ENCODE measurements around the gene SLC12A6.
A peak's percentile ranks its signal among the peaks of the same experiment; 100 is the strongest.

The SLC12A6 gene

DNA sequence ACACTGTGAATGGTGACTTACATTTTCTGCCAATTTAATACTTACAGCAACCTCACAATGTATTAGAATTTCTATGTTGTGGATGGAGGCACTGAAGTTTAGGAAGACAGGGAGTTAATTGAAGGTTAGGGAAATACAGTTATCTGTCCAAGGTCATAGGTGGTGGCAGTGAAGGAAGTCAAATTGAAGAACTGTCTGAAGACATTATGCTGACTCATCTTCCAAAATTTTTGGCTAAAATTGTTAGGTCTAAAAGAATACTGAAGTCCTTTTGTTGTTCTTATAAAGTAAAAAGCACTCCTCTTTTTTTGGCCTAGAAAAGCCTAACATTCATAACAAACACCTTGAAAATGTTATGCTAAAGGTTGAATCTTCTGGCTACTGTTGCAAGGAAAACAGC lies 85.0 kb downstream of the SLC12A6 start:
- no peaks in the 10 kb centered on the region for H3K9me3 ChIP-seq (ENCODE audit: control insufficient read depth, insufficient read depth, low read depth, low read length)
- no peaks in the 10 kb centered on the region for H3K4me1 ChIP-seq (ENCODE audit: control insufficient read depth, insufficient read depth, low read length)
- H3K4me3 ChIP-seq (ENCODE audit: low read depth, low read length), result no peak overlapping the region
- no peaks in the 10 kb centered on the region for H3K27me3 ChIP-seq (ENCODE audit: control insufficient read depth, insufficient read depth, low read length)
- H3K36me3 ChIP-seq (ENCODE audit: control insufficient read depth, insufficient read depth, low read length), result peaks cover 17% of the 10 kb centered on the region
- H3K9ac ChIP-seq (ENCODE audit: low read length), result no peak overlapping the region
- H3K27ac ChIP-seq (ENCODE audit: low read depth, low read length), result no peak overlapping the region

DNA sequence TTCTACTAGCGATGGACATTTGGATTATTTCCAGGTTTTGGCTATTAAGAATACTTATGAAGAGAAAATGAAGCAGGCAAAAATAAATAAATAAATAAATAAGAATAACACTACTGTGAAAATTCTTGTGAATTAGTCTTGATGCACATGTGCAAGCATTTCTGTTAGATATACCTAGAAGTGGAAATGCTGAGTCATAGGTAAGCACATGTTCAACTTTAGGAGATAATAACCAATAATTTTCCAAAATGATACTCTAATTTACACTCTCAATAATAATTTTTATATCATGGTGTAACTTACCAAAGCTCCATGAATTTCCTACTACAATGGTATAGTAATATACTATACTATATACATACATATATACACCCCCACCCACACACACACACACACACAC lies 89.4 kb downstream of the SLC12A6 start:
- Histone ChIP-seq H3K9me3 (ENCODE audit: control insufficient read depth, insufficient read depth, low read depth, low read length) (no peaks in the 10 kb centered on the region), H3K36me3 (ENCODE audit: control insufficient read depth, insufficient read depth, low read length) (peaks cover 10% of the 10 kb centered on the region; the same call in 1 of the 2 replicates), H3K27me3 (ENCODE audit: control insufficient read depth, insufficient read depth, low read length) (no peaks in the 10 kb centered on the region), H3K27ac (ENCODE audit: low read depth, low read length) (no peak overlapping the region), H3K9ac (ENCODE audit: low read length) (no peak overlapping the region), H3K4me1 (ENCODE audit: control insufficient read depth, insufficient read depth, low read length) (no peaks in the 10 kb centered on the region), H3K4me3 (ENCODE audit: low read depth, low read length) (no peak overlapping the region)

DNA sequence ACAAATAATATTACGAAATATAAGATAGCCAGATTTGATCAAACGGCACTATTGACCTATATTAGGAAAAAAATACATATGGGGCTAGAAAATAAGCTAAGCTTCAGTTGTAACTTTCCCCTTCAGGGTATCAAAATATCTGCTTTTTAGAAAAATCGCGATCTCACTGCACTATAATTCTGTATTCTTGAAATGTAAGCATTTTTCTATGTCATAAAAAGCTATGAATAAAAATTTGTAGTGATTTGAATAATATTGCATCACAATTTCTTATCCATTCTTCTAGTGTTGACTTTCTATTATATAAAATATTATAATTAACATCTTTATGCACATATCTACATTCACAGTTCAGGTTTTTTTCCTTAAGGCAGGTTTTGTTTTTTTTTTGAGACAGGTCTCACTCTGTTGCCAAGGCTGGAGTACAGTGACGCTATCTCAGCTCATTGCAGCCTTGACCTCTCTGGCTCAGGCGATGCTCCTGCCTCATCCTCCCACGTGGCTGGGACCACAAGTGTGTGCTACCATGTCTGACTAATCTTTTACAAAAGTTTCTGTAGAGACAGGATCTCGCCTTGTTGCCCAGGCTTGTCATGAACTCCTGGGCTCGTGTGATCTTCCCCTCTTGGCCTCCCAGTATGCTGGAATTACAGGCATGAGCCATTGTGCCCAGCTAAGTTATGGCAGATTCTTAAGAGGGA lies 91.2 kb downstream of the SLC12A6 start:
- H3K4me3 ChIP-seq (ENCODE audit: low read depth, low read length), result no peak overlapping the region
- no peaks in the 10 kb centered on the region for H3K27me3 ChIP-seq (ENCODE audit: control insufficient read depth, insufficient read depth, low read length)
- H3K9me3 ChIP-seq (ENCODE audit: control insufficient read depth, insufficient read depth, low read depth, low read length), result no peaks in the 10 kb centered on the region
- H3K4me1 ChIP-seq (ENCODE audit: control insufficient read depth, insufficient read depth, low read length), result no peaks in the 10 kb centered on the region
- H3K9ac ChIP-seq (ENCODE audit: low read length), result no peak overlapping the region
- H3K27ac ChIP-seq (ENCODE audit: low read depth, low read length), result no peak overlapping the region
- H3K36me3 ChIP-seq (ENCODE audit: control insufficient read depth, insufficient read depth, low read length), result 0 out of 2 replicates have a peak, but pooled peaks cover 2% of the 10 kb centered on the region

DNA sequence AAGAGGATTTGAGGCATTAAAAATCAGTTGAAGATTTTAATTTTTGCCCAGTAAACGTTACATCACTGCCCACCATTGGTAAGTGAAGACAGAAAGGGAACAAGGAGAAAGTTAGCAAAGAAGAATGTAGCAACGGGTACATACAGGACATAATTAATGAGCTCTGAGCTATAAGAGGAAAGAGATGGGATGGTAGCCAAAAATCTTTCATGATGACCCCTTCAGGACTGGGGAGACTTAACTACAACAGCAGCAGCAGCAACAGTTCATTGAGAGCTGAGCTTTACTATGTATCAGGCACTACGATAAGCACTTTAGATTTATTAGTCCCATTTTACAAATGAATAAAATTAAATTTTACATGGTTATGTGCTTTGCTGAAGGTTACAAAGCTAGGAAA lies 94.4 kb downstream of the SLC12A6 start:
- Histone ChIP-seq H3K9ac (ENCODE audit: low read length) (no peak overlapping the region), H3K4me3 (ENCODE audit: low read depth, low read length) (no peak overlapping the region), H3K27ac (ENCODE audit: low read depth, low read length) (no peak overlapping the region), H3K4me1 (ENCODE audit: control insufficient read depth, insufficient read depth, low read length) (peaks cover 9% of the 10 kb centered on the region; the same call in 1 of the 2 replicates), H3K27me3 (ENCODE audit: control insufficient read depth, insufficient read depth, low read length) (no peaks in the 10 kb centered on the region), H3K9me3 (ENCODE audit: control insufficient read depth, insufficient read depth, low read depth, low read length) (no peaks in the 10 kb centered on the region), H3K36me3 (ENCODE audit: control insufficient read depth, insufficient read depth, low read length) (no peaks in the 10 kb centered on the region)

DNA sequence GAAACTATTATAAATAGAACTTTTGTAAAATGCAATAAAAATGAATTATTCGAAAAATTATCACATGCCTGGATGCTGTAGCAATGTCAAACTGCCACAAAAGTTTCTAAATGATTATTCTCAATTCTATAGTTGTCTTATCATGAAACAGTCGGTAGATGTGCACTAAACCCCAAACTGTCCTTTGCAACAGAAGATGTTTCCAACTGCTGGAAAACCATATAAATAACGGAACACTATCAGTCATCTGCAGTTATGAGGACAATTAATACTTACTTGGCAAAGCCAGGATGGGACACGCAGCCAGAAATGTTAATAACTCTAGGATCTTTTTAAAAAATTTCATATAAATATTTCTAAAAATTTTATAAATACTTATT lies 95.3 kb downstream of the SLC12A6 start:
- Histone ChIP-seq H3K36me3 (ENCODE audit: control insufficient read depth, insufficient read depth, low read length) (no peaks in the 10 kb centered on the region; the same call in 1 of the 2 replicates), H3K27me3 (ENCODE audit: control insufficient read depth, insufficient read depth, low read length) (no peaks in the 10 kb centered on the region), H3K9ac (ENCODE audit: low read length) (no peak overlapping the region), H3K27ac (ENCODE audit: low read depth, low read length) (no peak overlapping the region), H3K4me3 (ENCODE audit: low read depth, low read length) (no peak overlapping the region), H3K9me3 (ENCODE audit: control insufficient read depth, insufficient read depth, low read depth, low read length) (no peaks in the 10 kb centered on the region), H3K4me1 (ENCODE audit: control insufficient read depth, insufficient read depth, low read length) (peaks cover 9% of the 10 kb centered on the region; the same call in 1 of the 2 replicates)

DNA sequence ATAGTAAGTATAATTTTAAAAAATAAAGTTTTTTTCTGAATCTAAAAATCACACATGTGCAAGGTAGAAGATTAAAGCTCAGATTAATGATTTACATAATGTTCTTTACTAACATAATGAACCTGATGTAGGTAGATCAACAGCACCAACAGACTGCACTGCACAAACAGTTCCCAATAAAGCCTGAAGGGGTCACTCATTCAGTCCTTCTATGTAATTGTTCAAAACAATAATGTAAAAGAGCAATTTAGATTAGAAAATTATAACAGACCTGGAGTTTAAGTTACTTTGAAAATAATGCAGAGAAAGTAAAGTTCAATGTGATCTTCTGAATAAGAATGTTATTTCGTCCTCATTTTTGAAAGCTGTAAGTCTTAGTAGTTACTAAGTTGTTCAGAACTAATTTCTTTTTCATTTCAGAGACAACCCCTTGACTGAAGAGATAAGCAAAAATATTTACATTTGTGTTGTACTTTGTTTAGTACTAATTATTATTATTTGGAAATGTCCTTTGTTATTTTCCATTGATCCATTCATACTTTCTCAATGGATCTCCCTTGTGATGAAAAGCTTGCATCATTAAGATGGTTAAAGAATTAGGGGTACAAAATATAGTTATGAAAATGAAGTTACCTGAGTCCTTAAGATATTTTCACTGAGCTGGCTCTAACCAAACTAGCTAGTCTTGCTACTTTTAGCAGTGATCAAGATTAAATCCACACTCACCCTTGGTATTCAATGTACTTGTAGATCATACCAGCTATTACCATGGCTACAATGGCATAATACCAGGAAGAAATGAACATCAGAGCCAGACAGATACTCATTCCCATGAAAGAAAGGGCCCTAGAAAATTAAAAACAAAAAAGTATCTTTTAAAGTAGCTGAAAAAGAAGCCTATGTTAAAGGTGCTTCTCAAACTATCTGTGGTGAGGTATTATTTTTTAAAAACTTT lies 95.9 kb downstream of the SLC12A6 start:
- H3K9me3 ChIP-seq (ENCODE audit: control insufficient read depth, insufficient read depth, low read depth, low read length), result no peaks in the 10 kb centered on the region
- H3K27me3 ChIP-seq (ENCODE audit: control insufficient read depth, insufficient read depth, low read length), result no peaks in the 10 kb centered on the region
- H3K4me3 ChIP-seq (ENCODE audit: low read depth, low read length), result no peak overlapping the region
- no peak overlapping the region for H3K9ac ChIP-seq (ENCODE audit: low read length)
- H3K4me1 ChIP-seq (ENCODE audit: control insufficient read depth, insufficient read depth, low read length), result peaks cover 9% of the 10 kb centered on the region; the same call in 1 of the 2 replicates
- no peak overlapping the region for H3K27ac ChIP-seq (ENCODE audit: low read depth, low read length)
- H3K36me3 ChIP-seq (ENCODE audit: control insufficient read depth, insufficient read depth, low read length), result peaks cover under 1% of the 10 kb centered on the region; the same call in 1 of the 2 replicates

DNA sequence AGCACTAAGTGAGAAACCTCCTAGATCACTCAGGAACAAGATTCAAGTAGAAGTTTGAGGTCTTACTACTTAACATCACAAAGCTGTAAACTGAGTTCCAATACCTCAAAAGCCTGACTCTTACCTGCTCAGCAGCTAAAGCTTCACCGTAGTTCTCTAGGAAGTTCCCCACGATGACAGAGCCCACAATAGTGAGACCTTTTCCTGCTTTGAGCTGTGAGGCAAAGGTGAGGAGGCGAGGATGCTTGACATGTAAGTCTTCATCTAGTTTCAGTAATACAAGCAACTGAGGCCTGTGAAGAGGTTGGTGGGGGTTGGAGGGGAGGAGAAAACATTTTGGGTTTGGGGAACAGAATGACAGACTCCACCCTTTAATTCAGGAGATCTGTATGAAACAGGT lies 97.0 kb downstream of the SLC12A6 start:
- Histone ChIP-seq H3K4me1 (ENCODE audit: control insufficient read depth, insufficient read depth, low read length) (peaks cover 9% of the 10 kb centered on the region; the same call in 1 of the 2 replicates), H3K27me3 (ENCODE audit: control insufficient read depth, insufficient read depth, low read length) (no peaks in the 10 kb centered on the region), H3K4me3 (ENCODE audit: low read depth, low read length) (no peak overlapping the region), H3K9me3 (ENCODE audit: control insufficient read depth, insufficient read depth, low read depth, low read length) (no peaks in the 10 kb centered on the region), H3K27ac (ENCODE audit: low read depth, low read length) (no peak overlapping the region), H3K36me3 (ENCODE audit: control insufficient read depth, insufficient read depth, low read length) (peaks cover 11% of the 10 kb centered on the region), H3K9ac (ENCODE audit: low read length) (no peak overlapping the region)

DNA sequence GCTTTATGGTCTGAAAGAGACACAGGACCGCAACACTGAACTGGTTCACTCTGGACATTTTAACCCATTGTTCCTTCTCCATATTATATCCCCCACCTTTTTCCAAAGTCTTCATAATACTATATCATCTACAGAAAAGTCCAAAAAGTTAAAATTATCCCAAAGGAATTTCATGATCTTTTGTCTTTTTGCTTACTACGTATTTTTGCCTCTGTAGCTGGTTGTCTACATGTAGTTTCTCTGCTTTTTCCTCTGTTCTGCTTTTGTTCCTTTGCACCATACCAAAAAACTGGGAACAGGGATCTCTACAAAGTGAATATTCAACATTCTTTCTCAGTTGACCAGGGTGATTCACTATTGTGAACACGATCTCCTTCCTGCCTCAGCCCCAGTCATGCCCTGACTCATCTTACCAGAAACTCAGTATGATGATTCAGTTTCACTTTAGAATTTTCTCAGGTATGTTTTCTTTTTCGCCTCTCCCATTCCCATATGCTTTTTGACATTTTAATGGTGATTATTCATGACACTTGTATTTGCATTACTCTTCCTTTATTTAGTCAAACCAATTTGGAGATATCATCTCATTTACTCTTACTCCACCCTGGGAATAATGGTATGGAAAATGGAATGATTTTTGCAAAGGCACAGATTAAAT lies 98.3 kb downstream of the SLC12A6 start:
- Histone ChIP-seq H3K4me3 (ENCODE audit: low read depth, low read length) (no peak overlapping the region), H3K4me1 (ENCODE audit: control insufficient read depth, insufficient read depth, low read length) (peaks cover 9% of the 10 kb centered on the region; the same call in 1 of the 2 replicates), H3K9ac (ENCODE audit: low read length) (no peak overlapping the region), H3K27ac (ENCODE audit: low read depth, low read length) (peak overlapping the region; percentile 18; the same call in 1 of the 2 replicates), H3K27me3 (ENCODE audit: control insufficient read depth, insufficient read depth, low read length) (no peaks in the 10 kb centered on the region), H3K9me3 (ENCODE audit: control insufficient read depth, insufficient read depth, low read depth, low read length) (no peaks in the 10 kb centered on the region), H3K36me3 (ENCODE audit: control insufficient read depth, insufficient read depth, low read length) (peaks cover 13% of the 10 kb centered on the region)

DNA sequence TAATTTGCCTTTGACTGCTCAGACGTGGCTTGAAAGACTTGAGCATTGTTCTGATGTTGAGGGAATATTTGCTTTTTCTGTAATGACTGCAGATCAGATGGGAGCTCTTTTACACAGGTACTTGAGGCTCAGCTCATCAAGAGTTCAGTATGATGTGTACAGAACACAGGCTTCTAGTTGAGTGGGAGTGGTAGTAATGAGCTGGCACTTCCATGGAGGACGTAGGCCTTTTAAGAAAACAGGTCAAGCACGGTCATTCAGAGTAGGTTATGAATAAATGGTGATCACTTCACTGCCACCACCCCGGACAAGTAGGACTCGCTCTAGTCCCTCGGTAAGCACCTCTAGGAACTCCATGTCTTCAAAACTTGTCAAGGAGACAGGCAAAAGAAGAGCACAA lies 104.0 kb downstream of the SLC12A6 start:
- no peaks in the 10 kb centered on the region for H3K4me1 ChIP-seq (ENCODE audit: control insufficient read depth, insufficient read depth, low read length)
- no peaks in the 10 kb centered on the region for H3K27me3 ChIP-seq (ENCODE audit: control insufficient read depth, insufficient read depth, low read length)
- H3K36me3 ChIP-seq (ENCODE audit: control insufficient read depth, insufficient read depth, low read length), result peaks cover 41% of the 10 kb centered on the region
- H3K9me3 ChIP-seq (ENCODE audit: control insufficient read depth, insufficient read depth, low read depth, low read length), result no peaks in the 10 kb centered on the region
- H3K9ac ChIP-seq (ENCODE audit: low read length), result no peak overlapping the region
- H3K27ac ChIP-seq (ENCODE audit: low read depth, low read length), result no peak overlapping the region
- H3K4me3 ChIP-seq (ENCODE audit: low read depth, low read length), result no peak overlapping the region

DNA sequence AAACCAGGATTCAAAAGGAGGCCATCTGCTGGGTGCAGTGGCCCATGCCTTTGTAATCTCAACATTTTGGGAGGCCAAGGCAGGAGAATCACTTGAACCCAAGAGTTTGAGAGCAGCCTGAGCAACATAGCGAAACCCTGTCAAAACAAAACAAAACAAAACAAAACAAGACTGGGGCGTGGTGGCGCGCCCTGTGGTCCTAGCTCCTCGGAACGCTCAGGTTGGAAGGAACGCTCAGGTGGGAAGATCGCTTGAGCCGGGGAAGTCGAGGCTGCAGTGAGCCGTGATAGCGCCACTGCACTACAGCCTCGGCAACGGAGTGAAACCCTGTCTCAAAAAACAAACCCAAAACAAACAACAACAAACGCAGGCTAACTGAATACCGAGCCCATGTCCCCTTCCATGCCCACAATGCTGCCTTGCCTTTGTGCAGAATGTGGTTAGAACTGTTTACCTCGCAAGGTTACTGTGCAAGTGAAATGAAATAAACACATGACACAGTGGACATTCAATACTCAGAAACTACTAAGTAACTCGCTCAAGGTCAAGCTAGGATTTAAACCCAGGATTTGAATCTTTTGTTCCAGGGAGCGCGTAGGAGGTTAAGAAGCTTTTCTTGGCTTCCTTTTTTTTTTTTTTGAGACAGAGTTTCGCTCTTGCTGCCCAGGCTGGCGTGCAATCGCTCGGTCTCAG lies 113.5 kb downstream of the SLC12A6 start:
- H3K27ac ChIP-seq (ENCODE audit: low read depth, low read length), result peak overlapping the region; percentile 84
- H3K27me3 ChIP-seq (ENCODE audit: control insufficient read depth, insufficient read depth, low read length), result no peaks in the 10 kb centered on the region
- peak overlapping the region; percentile 90 for H3K4me3 ChIP-seq (ENCODE audit: low read depth, low read length)
- H3K9ac ChIP-seq (ENCODE audit: low read length), result peak overlapping the region; percentile 76
- H3K36me3 ChIP-seq (ENCODE audit: control insufficient read depth, insufficient read depth, low read length), result peaks cover 14% of the 10 kb centered on the region
- H3K9me3 ChIP-seq (ENCODE audit: control insufficient read depth, insufficient read depth, low read depth, low read length), result no peaks in the 10 kb centered on the region
- 0 out of 2 replicates have a peak, but pooled peaks cover 3% of the 10 kb centered on the region for H3K4me1 ChIP-seq (ENCODE audit: control insufficient read depth, insufficient read depth, low read length)
